Measurements from ENCODE around the gene AQP6. TPM values are rescaled to one million over a fixed set of nuclear protein-coding genes. Genes with fewer than 3 reads are reported as not detected.
A peak's percentile ranks its signal among the peaks of the same experiment; 100 is the strongest.

Gene AQP6
- total RNA-seq, 2 donors from 2014 or later = 0.20 TPM; not detected in 1

DNA sequence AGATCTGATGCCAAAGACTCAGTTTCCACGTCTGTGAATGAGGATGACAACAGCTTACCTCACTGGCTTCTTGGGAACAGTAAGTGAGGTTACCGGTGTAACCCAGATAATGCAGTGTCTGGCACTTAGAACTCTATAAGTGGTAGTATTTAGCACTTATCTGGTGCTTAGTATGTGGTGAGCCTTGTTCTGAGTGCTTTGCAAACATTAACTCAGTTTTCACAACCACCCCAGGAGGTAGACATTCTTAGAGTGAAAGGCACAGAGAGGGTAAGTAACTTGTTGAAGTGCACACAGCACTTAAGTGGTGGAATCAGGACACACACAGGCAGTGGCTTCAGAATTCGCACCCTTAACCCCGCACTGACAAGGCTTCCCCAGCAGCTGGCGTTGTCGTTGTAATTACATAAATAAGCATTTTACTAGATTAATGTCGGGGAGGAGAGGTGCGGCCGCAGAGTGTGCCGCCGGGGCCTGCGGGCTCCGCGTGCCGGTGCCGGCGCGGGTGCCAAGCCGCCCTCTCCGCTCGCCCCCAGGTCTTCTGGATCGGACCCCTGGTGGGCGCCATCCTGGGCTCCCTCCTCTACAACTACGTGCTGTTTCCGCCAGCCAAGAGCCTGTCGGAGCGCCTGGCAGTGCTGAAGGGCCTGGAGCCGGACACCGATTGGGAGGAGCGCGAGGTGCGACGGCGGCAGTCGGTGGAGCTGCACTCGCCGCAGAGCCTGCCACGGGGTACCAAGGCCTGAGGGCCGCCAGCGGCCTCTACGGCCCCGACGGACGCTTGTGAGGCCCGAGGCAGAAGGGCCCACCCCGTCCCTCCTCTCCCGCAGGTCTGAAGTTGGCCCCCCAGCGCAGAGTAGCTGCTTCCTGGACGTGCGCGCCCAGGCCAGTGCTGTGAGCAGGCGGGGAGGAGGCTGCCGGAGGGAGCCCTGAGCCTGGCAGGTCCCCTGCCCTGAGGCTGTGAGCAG is 17.6 kb upstream of the AQP6 start:
- Histone ChIP-seq H3K36me3 (ENCODE audit: control insufficient read depth, insufficient read depth, low read length) (no peaks in the 10 kb centered on the region), H3K4me3 (ENCODE audit: low read length) (no peak overlapping the region), H3K9me3 (ENCODE audit: control insufficient read depth, low read length) (no peaks in the 10 kb centered on the region), H3K27me3 (ENCODE audit: control insufficient read depth, insufficient read depth, low read length, poor library complexity, severe bottlenecking) (peaks cover 64% of the 10 kb centered on the region), H3K4me1 (ENCODE audit: control insufficient read depth, insufficient read depth, low read length) (peaks cover 5% of the 10 kb centered on the region), H3K27ac (ENCODE audit: low read depth, low read length) (no peak overlapping the region), H3K9ac (ENCODE audit: extremely low read depth, low read length, poor library complexity, severe bottlenecking) (no peak overlapping the region)
- no peak for TF ChIP-seq CTCF (conservative IDR thresholded peaks at IDR 0.05)
- Mint-ChIP-seq H3K4me3 (no peak overlapping the region), H3K27ac (no peak overlapping the region), H3K4me1 (peaks cover 17% of the 10 kb centered on the region), H3K27me3 (ENCODE audit: insufficient read depth) (peaks cover 91% of the 10 kb centered on the region), H3K9me3 (no peaks in the 10 kb centered on the region), H3K36me3 (ENCODE audit: low read depth) (no peaks in the 10 kb centered on the region)
- 83 to 88% methylated on average over 33 to 53 of the region's 53 CpGs for WGBS, 2 experiments (ENCODE audit: insufficient coverage in 1 of 2, insufficient read length in 1 of 2)
- peak; percentile 81 for DNase-seq

GRCh38 chr12:49955899-49956662 is 16.7 kb upstream of the AQP6 start:
- Mint-ChIP-seq H3K27ac (no peak overlapping the region), H3K36me3 (ENCODE audit: low read depth) (no peaks in the 10 kb centered on the region), H3K27me3 (ENCODE audit: insufficient read depth) (peaks cover 92% of the 10 kb centered on the region), H3K4me1 (peaks cover 23% of the 10 kb centered on the region), H3K4me3 (no peak overlapping the region), H3K9me3 (no peaks in the 10 kb centered on the region)
- 78 to 95% methylated on average over 5 to 13 of the region's 13 CpGs for WGBS, 2 experiments (ENCODE audit: insufficient coverage in 1 of 2, insufficient read length in 1 of 2)
- H3K9ac ChIP-seq (ENCODE audit: extremely low read depth, low read length, poor library complexity, severe bottlenecking) = no peak overlapping the region
- no peaks in the 10 kb centered on the region for H3K9me3 ChIP-seq (ENCODE audit: control insufficient read depth, low read length)
- peaks cover 5% of the 10 kb centered on the region for H3K4me1 ChIP-seq (ENCODE audit: control insufficient read depth, insufficient read depth, low read length)
- H3K27ac ChIP-seq (ENCODE audit: low read depth, low read length) = no peak overlapping the region
- H3K4me3 ChIP-seq (ENCODE audit: low read length) = no peak overlapping the region
- H3K27me3 ChIP-seq (ENCODE audit: control insufficient read depth, insufficient read depth, low read length, poor library complexity, severe bottlenecking) = peaks cover 73% of the 10 kb centered on the region
- no peak for DNase-seq
- TF ChIP-seq CTCF (conservative IDR thresholded peaks at IDR 0.05) = no peak
- no peaks in the 10 kb centered on the region for H3K36me3 ChIP-seq (ENCODE audit: control insufficient read depth, insufficient read depth, low read length)

DNA sequence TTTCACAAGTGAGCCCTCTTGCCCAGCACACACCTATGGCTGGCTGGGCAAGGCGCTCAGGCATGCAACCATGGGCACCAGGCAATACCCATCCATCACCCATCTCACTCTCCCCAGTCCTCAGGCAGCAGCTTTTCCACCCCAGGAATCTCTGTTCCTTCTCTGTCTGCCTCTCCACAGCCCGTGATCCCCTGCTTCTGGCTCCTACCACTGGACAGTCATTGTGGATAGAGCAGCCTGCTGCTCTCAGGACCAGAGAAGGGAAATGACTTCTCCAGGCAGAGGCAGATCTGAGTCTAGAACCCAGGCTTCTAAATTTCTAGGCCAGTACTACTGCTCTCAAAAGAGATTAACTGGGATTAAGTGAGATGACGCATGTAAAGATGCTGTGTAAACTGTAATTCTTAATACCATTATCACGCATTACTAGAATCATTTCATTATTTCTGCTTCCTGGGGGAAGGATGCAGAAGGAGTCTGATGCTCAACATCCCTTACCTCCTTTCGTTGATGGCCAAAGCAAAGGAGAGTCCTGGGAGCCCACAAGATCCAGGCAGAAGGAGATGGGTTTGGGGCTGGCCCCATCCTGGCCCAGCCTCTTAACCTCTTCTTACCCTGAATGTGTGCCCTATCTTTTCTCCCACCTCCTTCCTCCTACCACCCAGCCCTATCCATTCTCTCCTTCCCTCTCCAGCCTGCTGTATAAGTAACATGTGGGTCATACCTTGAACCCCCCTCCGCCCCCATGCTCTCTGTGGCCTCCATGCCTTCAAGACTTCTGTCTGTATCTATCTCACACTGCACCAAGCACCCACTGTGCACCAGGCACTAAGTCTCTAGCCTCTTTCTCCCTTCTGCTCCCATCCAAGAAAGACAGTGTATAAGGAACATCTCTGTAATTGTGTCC is 15.8 kb upstream of the AQP6 start:
- Histone ChIP-seq H3K9ac (ENCODE audit: extremely low read depth, low read length, poor library complexity, severe bottlenecking) (no peak overlapping the region), H3K4me3 (ENCODE audit: low read length) (no peak overlapping the region), H3K9me3 (ENCODE audit: control insufficient read depth, low read length) (no peaks in the 10 kb centered on the region), H3K27me3 (ENCODE audit: control insufficient read depth, insufficient read depth, low read length, poor library complexity, severe bottlenecking) (peaks cover 80% of the 10 kb centered on the region), H3K36me3 (ENCODE audit: control insufficient read depth, insufficient read depth, low read length) (no peaks in the 10 kb centered on the region), H3K27ac (ENCODE audit: low read depth, low read length) (no peak overlapping the region), H3K4me1 (ENCODE audit: control insufficient read depth, insufficient read depth, low read length) (peaks cover 5% of the 10 kb centered on the region)
- Mint-ChIP-seq H3K27ac (no peak overlapping the region), H3K4me3 (no peak overlapping the region), H3K4me1 (peaks cover 23% of the 10 kb centered on the region), H3K9me3 (no peaks in the 10 kb centered on the region), H3K36me3 (ENCODE audit: low read depth) (no peaks in the 10 kb centered on the region), H3K27me3 (ENCODE audit: insufficient read depth) (peaks cover 89% of the 10 kb centered on the region)
- WGBS, 2 experiments (ENCODE audit: insufficient coverage in 1 of 2, insufficient read length in 1 of 2) = 89 to 90% methylated on average over 2 to 6 of the region's 6 CpGs
- no peak for DNase-seq
- TF ChIP-seq CTCF (conservative IDR thresholded peaks at IDR 0.05) = no peak

Measured in endodermal cell (in vitro differentiated cells).